Measurements from ENCODE around the gene NPTXR. TPM values are rescaled to one million over a fixed set of nuclear protein-coding genes. Genes with fewer than 3 reads are reported as not detected.

The NPTXR gene
- total RNA-seq, 1 experiment from 2014 or later, result 12.8 TPM

GRCh38 chr22:38817196-38817595 lies 26.6 kb downstream of the NPTXR start:
- H3K79me2 ChIP-seq (ENCODE audit: insufficient read depth, low read length), result no peaks in the 10 kb centered on the region
- H4K20me1 ChIP-seq (ENCODE audit: insufficient read depth), result no peaks in the 10 kb centered on the region
- TF ChIP-seq ATF3 (IDR thresholded peaks at IDR 0.05), result no peak
- no peak for TF ChIP-seq ZBTB33 (IDR thresholded peaks at IDR 0.05; ENCODE audit: extremely low read depth, insufficient replicate concordance, low read length)
- no peak for TF ChIP-seq JUND (IDR thresholded peaks at IDR 0.05)
- TF ChIP-seq ZNF274 (IDR thresholded peaks at IDR 0.05; ENCODE audit: low read depth, low read length), result no peak
- no peak for TF ChIP-seq REST (IDR thresholded peaks at IDR 0.05; ENCODE audit: low read depth)
- no peak for TF ChIP-seq EZH2 (IDR thresholded peaks at IDR 0.05)
- TF ChIP-seq ELF1 (IDR thresholded peaks at IDR 0.05; ENCODE audit: borderline replicate concordance, low read depth), result no peak
- no peak for TF ChIP-seq RAD21 (IDR thresholded peaks at IDR 0.05; ENCODE audit: low read depth)
- TF ChIP-seq EGR1 (IDR thresholded peaks at IDR 0.05; ENCODE audit: low read depth), result no peak
- TF ChIP-seq SIN3A (IDR thresholded peaks at IDR 0.05; ENCODE audit: low read depth), result no peak
- H3K27me3 ChIP-seq (ENCODE audit: insufficient read depth, low read length), result peaks cover 10% of the 10 kb centered on the region; the same call in 1 of the 2 replicates
- H3K9me3 ChIP-seq (ENCODE audit: control insufficient read depth in 1 of 2, insufficient read depth in 1 of 2, low read depth in 1 of 2, low read length in 2 of 2), result no peaks in the 10 kb centered on the region
- H3K4me2 ChIP-seq (ENCODE audit: low read length), result no peak overlapping the region
- CTCF ChIA-PET, result no interaction called here
- no peak overlapping the region for H3K27ac ChIP-seq (ENCODE audit: low read depth, low read length)
- H3K4me1 ChIP-seq (ENCODE audit: control insufficient read depth in 1 of 2, insufficient read depth in 2 of 2, low read length in 2 of 2), result no peaks in the 10 kb centered on the region
- BruUV-seq (replicated peaks), result no TSS peak
- RAD21 ChIA-PET (ENCODE audit: low non-redundant PET in 1 of 2, low total read pairs in 2 of 2, uncharacterized antibody in 2 of 2, unreplicated experiment in 2 of 2), result no interaction called here
- intact Hi-C loops (cut with micrococcal nuclease), result no loop called here
- no peak overlapping the region for H3K4me3 ChIP-seq (replicated peaks in 1 of 2; ENCODE audit: low read depth in 1 of 2, low read length in 2 of 2)
- no peak overlapping the region for H3K9ac ChIP-seq (ENCODE audit: low read length)
- H3K36me3 ChIP-seq (ENCODE audit: control insufficient read depth in 1 of 2, insufficient read depth in 2 of 2, low read length in 2 of 2), result no peaks in the 10 kb centered on the region
- H2AFZ ChIP-seq (ENCODE audit: low read depth, low read length, poor library complexity, severe bottlenecking), result no peak overlapping the region
- POLR2A ChIA-PET, result no interaction called here
- ATAC-seq, result no peak
- DNase-seq (ENCODE audit: low read depth, low spot score), result no peak
- no peaks in the 10 kb centered on the region for H3K9me2 ChIP-seq (ENCODE audit: insufficient read depth)

Data from HCT116 (cell line).